Tibial nerve (tissue), 4 donors: Measurements from ENCODE around the gene LTB.

ENCODE experiments used
- CTCF ChIP-seq, 5 experiments: fragments of 200-600 bp in 3 of 5; fragments of 450-650 bp in 2 of 5; sonication (generic) in 3 of 5; IDR thresholded peaks; one replicate each; pipeline ENCODE4 v1.5.1; 2016 to 2019; ENCODE audit warnings: antibody characterized with exemption in 5 of 5, mild to moderate bottlenecking in 3 of 5, moderate library complexity in 2 of 5
- EP300 ChIP-seq, 2 donors: sonication (generic); formaldehyde crosslinking; IDR thresholded peaks; one replicate each; pipeline ENCODE4 v1.6.1; 2017; ENCODE audit warnings: antibody characterized with exemption in 2 of 2, mild to moderate bottlenecking in 1 of 2
- POLR2A ChIP-seq, 2 donors: fragments of 450-650 bp; IDR thresholded peaks; one replicate each; pipeline ENCODE4 v1.6.1; 2017; ENCODE audit warnings: antibody characterized with exemption in 2 of 2, mild to moderate bottlenecking in 2 of 2, moderate library complexity in 2 of 2

GRCh38 chr6:31626952-31627351 is 44.7 kb upstream of the LTB start:
- TF ChIP-seq CTCF (IDR thresholded peaks at IDR 0.05): no peak
- no peak for TF ChIP-seq POLR2A (IDR thresholded peaks at IDR 0.05)
- no peak for TF ChIP-seq EP300 (IDR thresholded peaks at IDR 0.05)
